ENCODE measurements around the gene ZC3H12A. TPM values are rescaled to one million over a fixed set of nuclear protein-coding genes. Genes with fewer than 3 reads are reported as not detected.

The ZC3H12A gene
- total and polyA plus RNA-seq, 2 of the 8 experiments (the other 6 are each of a cell fraction or from before 2014, with no cell fraction given): 7.4 to 10.0 TPM

- no peaks in the 10 kb centered on the region for H3K79me1 ChIP-seq (ENCODE audit: low read depth, low read length)
- H4K5ac ChIP-seq (ENCODE audit: insufficient read length, low read depth, low read length): no peak overlapping the region
- no peaks in the 10 kb centered on the region for H3K36me3 ChIP-seq (ENCODE audit: control insufficient read depth in 2 of 4, insufficient read depth in 4 of 4, low read length in 3 of 4)
- no peak overlapping the region for H2AK5ac ChIP-seq (ENCODE audit: low read depth, low read length)
- H3K23me2 ChIP-seq (ENCODE audit: low read depth, low read length): no peaks in the 10 kb centered on the region
- no peak overlapping the region for H2AFZ ChIP-seq (ENCODE audit: low read length)
- no peaks in the 10 kb centered on the region for H4K20me1 ChIP-seq (replicated peaks in 1 of 2; ENCODE audit: control insufficient read depth in 1 of 2, insufficient read depth in 2 of 2, low read length in 2 of 2)
- no peak overlapping the region for H2BK12ac ChIP-seq (ENCODE audit: low read depth, low read length)
- no peak overlapping the region for H3K4ac ChIP-seq (replicated peaks; ENCODE audit: insufficient read length, low read depth, low read length)
- FAIRE-seq (no peak), DNase-seq (ENCODE audit: low read depth in 1 of 2, low spot score in 2 of 2) (no peak)
- no peak overlapping the region for H3K9ac ChIP-seq (replicated peaks in 1 of 4; ENCODE audit: extremely low read depth in 1 of 4, low read depth in 3 of 4, low read length in 3 of 4)
- no peak overlapping the region for H3K27ac ChIP-seq (ENCODE audit: low read depth, low read length)
- H3K4me1 ChIP-seq (replicated peaks in 1 of 4; ENCODE audit: control insufficient read depth in 3 of 4, insufficient read depth in 4 of 4, low read length in 3 of 4): peaks cover 0 to 10% (median 5%) of the 10 kb centered on the region in 4 experiments; a peak in 6 of 7 replicates
- H3K79me2 ChIP-seq (ENCODE audit: control insufficient read depth in 1 of 2, insufficient read depth in 2 of 2, low read length in 2 of 2): no peaks in the 10 kb centered on the region
- no peak overlapping the region for H3K4me2 ChIP-seq (ENCODE audit: insufficient read depth in 1 of 2, low read depth in 2 of 2, low read length in 2 of 2)
- POLR2A ChIA-PET (ENCODE audit: partially characterized antibody): interaction anchor here (1.4 to 2.0 kb wide), 3 partner anchors 26 to 31 kb away, joined by 4 to 5 read pairs (median 5); no protein-coding TSS in a partner anchor
- no peak overlapping the region for H3K14ac ChIP-seq (ENCODE audit: insufficient read length)
- H2BK5ac ChIP-seq (ENCODE audit: low read depth, low read length): no peak overlapping the region; the same call in 1 of the 2 replicates
- H4K91ac ChIP-seq (replicated peaks; ENCODE audit: insufficient read length, low read length): no peak overlapping the region
- no peaks in the 10 kb centered on the region; a peak in 1 of 7 replicates for H3K27me3 ChIP-seq (replicated peaks in 1 of 4; ENCODE audit: control insufficient read depth in 3 of 4, extremely low read depth in 1 of 4, insufficient read depth in 3 of 4, low read length in 3 of 4)
- no peak overlapping the region for H2BK15ac ChIP-seq (ENCODE audit: low read length)
- CTCF ChIA-PET (ENCODE audit: partially characterized antibody): interaction anchor here (0.8 to 15.0 kb wide), 5 partner anchors 14 to 122 kb away, joined by 3 to 382 read pairs (median 3); partner anchors contain the start of genes MEAF6, SNIP1 and ZC3H12A
- no peak overlapping the region for H4K8ac ChIP-seq (ENCODE audit: extremely low read depth, insufficient read depth, low read length)
- no peak overlapping the region for H2BK20ac ChIP-seq (ENCODE audit: low read length)
- no peak overlapping the region for H3K18ac ChIP-seq (ENCODE audit: extremely low read depth, low read length)
- no peak overlapping the region for H2BK120ac ChIP-seq (replicated peaks; ENCODE audit: low read depth, low read length)
- H3K4me3 ChIP-seq (ENCODE audit: extremely low read depth in 1 of 4, insufficient read depth in 2 of 4, low read depth in 3 of 4, low read length in 4 of 4): no peak overlapping the region
- no peaks in the 10 kb centered on the region for H3K9me3 ChIP-seq (ENCODE audit: insufficient read depth in 2 of 2, low read depth in 1 of 2, low read length in 1 of 2)
- H3K56ac ChIP-seq (replicated peaks; ENCODE audit: insufficient read length, low read depth, low read length): no peak overlapping the region
- no peak overlapping the region for H3K23ac ChIP-seq (ENCODE audit: insufficient read length)
- TF ChIP-seq CHD2 (IDR thresholded peaks at IDR 0.05; ENCODE audit: low read length) (no peak), SP4 (IDR thresholded peaks at IDR 0.05; ENCODE audit: low read length) (no peak), TAF1 (IDR thresholded peaks at IDR 0.05; ENCODE audit: low read depth, low read length) (no peak), E2F6 (IDR thresholded peaks at IDR 0.05) (no peak), RBBP5 (IDR thresholded peaks at IDR 0.05; ENCODE audit: borderline replicate concordance, low read depth, low read length) (no peak), POLR2AphosphoS5 (IDR thresholded peaks at IDR 0.05; ENCODE audit: low read depth, low read length) (no peak), EZH2 (IDR thresholded peaks at IDR 0.05; ENCODE audit: low read depth, low read length, severe bottlenecking) (no peak), USF2 (IDR thresholded peaks at IDR 0.05; ENCODE audit: low read length) (no peak), CHD1 (IDR thresholded peaks at IDR 0.05; ENCODE audit: low read depth, low read length) (no peak), NANOG (IDR thresholded peaks at IDR 0.05; ENCODE audit: insufficient read depth, low read depth, low read length, poor library complexity, severe bottlenecking) (no peak), PHF8 (conservative IDR thresholded peaks at IDR 0.05; ENCODE audit: low read depth, low read length) (no peak), CEBPB (IDR thresholded peaks at IDR 0.05; ENCODE audit: low read depth, low read length) (no peak), GTF2F1 (IDR thresholded peaks at IDR 0.05; ENCODE audit: borderline replicate concordance, low read depth, low read length) (no peak)
Measured at GRCh38 chr1:37456614-37457013, 17.8 kb upstream of the ZC3H12A start.

All from H1 (cell line).